HepG2 (cell line): ENCODE measurements around the gene SBNO2. TPM values are rescaled to one million over a fixed set of nuclear protein-coding genes. Genes with fewer than 3 reads are reported as not detected.

Experiments used
- EP300 ChIP-seq, 3 experiments: sonication (generic) in 1 of 3; formaldehyde crosslinking in 1 of 3; IDR thresholded peaks; 2 replicates each; pipeline versions ENCODE4 v1.5.1 to v1.6.1; 2011 to 2020; ENCODE audit warnings: low read depth in 2 of 3, low read length in 2 of 3, borderline replicate concordance in 1 of 3, improper control_type of control experiment in 1 of 3, mild to moderate bottlenecking in 1 of 3, missing genetic modification reagents in 1 of 3, moderate library complexity in 1 of 3
- EZH2 ChIP-seq: conservative IDR thresholded peaks from 2 replicates; pipeline ENCODE4 v1.6.1; 2012; ENCODE audit warnings: mild to moderate bottlenecking, low read depth, low read length, moderate library complexity
- GATA4 ChIP-seq: sonication (generic); IDR thresholded peaks from 2 replicates; pipeline ENCODE4 v1.6.1; 2016; ENCODE audit warnings: antibody characterized with exemption, low read depth, borderline replicate concordance
- KAT8 ChIP-seq: IDR thresholded peaks from 2 replicates; pipeline ENCODE4 v1.6.1; 2016; ENCODE audit warnings: missing genetic modification reagents, missing compliant biosample characterization
- NBN ChIP-seq: fragments of 450-650 bp; conservative IDR thresholded peaks from 2 replicates; pipeline ENCODE4 v1.6.1; 2017
- NFKBIZ ChIP-seq: IDR thresholded peaks from 2 replicates; pipeline ENCODE4 v1.6.1; 2018; ENCODE audit warnings: missing genetic modification reagents, missing compliant biosample characterization
- NFRKB ChIP-seq: fragments of 450-650 bp; IDR thresholded peaks from 2 replicates; pipeline ENCODE4 v1.6.1; 2017
- PRPF4 ChIP-seq: fragments of 200-400 bp; formaldehyde crosslinking; IDR thresholded peaks from 2 replicates; pipeline ENCODE4 v1.6.1; 2016; ENCODE audit warnings: low read length, low read depth; ENCODE audit not compliant: poor library complexity, severe bottlenecking
- REL ChIP-seq: sonication (generic); formaldehyde crosslinking; conservative IDR thresholded peaks from 2 replicates; pipeline ENCODE4 v1.8.0; 2022; ENCODE audit warnings: mild to moderate bottlenecking, missing genetic modification reagents, moderate library complexity
- RORA ChIP-seq: sonication (generic); formaldehyde crosslinking; IDR thresholded peaks from 2 replicates; pipeline ENCODE4 v1.5.0; 2020; ENCODE audit warnings: mild to moderate bottlenecking, missing genetic modification reagents, moderate library complexity
- TSC22D2 ChIP-seq: sonication (generic); formaldehyde crosslinking; IDR thresholded peaks from 2 replicates; pipeline ENCODE4 v1.5.1; 2020; ENCODE audit warnings: missing genetic modification reagents, mild to moderate bottlenecking, borderline replicate concordance
- ZC3H4 ChIP-seq: sonication (generic); formaldehyde crosslinking; IDR thresholded peaks from 2 replicates; pipeline ENCODE4 v1.4.0; 2020; ENCODE audit warnings: missing genetic modification reagents, borderline replicate concordance
- ZFP41 ChIP-seq: sonication (generic); formaldehyde crosslinking; IDR thresholded peaks from 2 replicates; pipeline ENCODE4 v1.4.0; 2020; ENCODE audit warnings: mild to moderate bottlenecking, missing genetic modification reagents, borderline replicate concordance
- ZNF143 ChIP-seq: sonication (generic); formaldehyde crosslinking; IDR thresholded peaks from 2 replicates; pipeline ENCODE4 v1.4.0; 2020; ENCODE audit warnings: missing genetic modification reagents
- ZNF253 ChIP-seq: sonication (generic); formaldehyde crosslinking; IDR thresholded peaks from 2 replicates; pipeline ENCODE4 v1.8.0; 2022; ENCODE audit warnings: mild to moderate bottlenecking, missing genetic modification reagents, borderline replicate concordance
- ZNF446 ChIP-seq: sonication (generic); formaldehyde crosslinking; IDR thresholded peaks from 2 replicates; pipeline ENCODE4 v1.5.0; 2020; ENCODE audit warnings: mild to moderate bottlenecking, missing genetic modification reagents
- ZNF451 ChIP-seq: sonication (generic); formaldehyde crosslinking; IDR thresholded peaks from 2 replicates; pipeline ENCODE4 v1.5.0; 2020; ENCODE audit warnings: mild to moderate bottlenecking, missing genetic modification reagents
- polyA plus RNA-seq, 8 experiments: library from polyadenylated mRNA; depleted of rRNA in 3 of 8; stranded (reverse) in 7 of 8; unstranded in 1 of 8; fragments of >200 nt; fragmentation: Illumina TruSeq in 4 of 8; extraction: Trizol in 4 of 8; gene quantifications; 2 replicates each; pipeline versions ENCODE4 v1.2.1 to v1.2.3, GENCODE V29; 2011 to 2016; ENCODE audit warnings: low read depth in 4 of 8, missing spikeins in 1 of 8, mixed read lengths in 1 of 8; ENCODE audit not compliant: insufficient read depth in 1 of 8
- total RNA-seq, 5 experiments: library from RNA; depleted of rRNA; stranded (reverse); fragments of >200 nt; fragmentation: Illumina TruSeq; extraction: Trizol; gene quantifications; 2 replicates each; pipeline ENCODE4 v1.2.3, GENCODE V29; 2016; ENCODE audit warnings: low read depth in 1 of 5
- TF ChIP-seq, protein P1 (sequence below): fragments of 450-650 bp; IDR thresholded peaks from 2 replicates; pipeline ENCODE4 v1.6.1; 2017; ENCODE audit warnings: mild to moderate bottlenecking
- TF ChIP-seq, protein P2 (sequence below): sonication (generic); formaldehyde crosslinking; IDR thresholded peaks from 2 replicates; pipeline ENCODE4 v1.4.0; 2020; ENCODE audit warnings: mild to moderate bottlenecking, missing genetic modification reagents, borderline replicate concordance
- TF ChIP-seq, protein P3 (sequence below): IDR thresholded peaks from 2 replicates; pipeline ENCODE4 v1.6.1; 2012; ENCODE audit warnings: inconsistent platforms
- TF ChIP-seq, protein P4 (sequence below): sonication (generic); formaldehyde crosslinking; conservative IDR thresholded peaks from 2 replicates; pipeline ENCODE4 v1.4.0; 2020; ENCODE audit warnings: missing genetic modification reagents

Gene SBNO2
- total and polyA plus RNA-seq, 2 of the 13 experiments (the other 11 are each of a cell fraction or from before 2014, with no cell fraction given) = 8.6 to 10.4 TPM

DNA sequence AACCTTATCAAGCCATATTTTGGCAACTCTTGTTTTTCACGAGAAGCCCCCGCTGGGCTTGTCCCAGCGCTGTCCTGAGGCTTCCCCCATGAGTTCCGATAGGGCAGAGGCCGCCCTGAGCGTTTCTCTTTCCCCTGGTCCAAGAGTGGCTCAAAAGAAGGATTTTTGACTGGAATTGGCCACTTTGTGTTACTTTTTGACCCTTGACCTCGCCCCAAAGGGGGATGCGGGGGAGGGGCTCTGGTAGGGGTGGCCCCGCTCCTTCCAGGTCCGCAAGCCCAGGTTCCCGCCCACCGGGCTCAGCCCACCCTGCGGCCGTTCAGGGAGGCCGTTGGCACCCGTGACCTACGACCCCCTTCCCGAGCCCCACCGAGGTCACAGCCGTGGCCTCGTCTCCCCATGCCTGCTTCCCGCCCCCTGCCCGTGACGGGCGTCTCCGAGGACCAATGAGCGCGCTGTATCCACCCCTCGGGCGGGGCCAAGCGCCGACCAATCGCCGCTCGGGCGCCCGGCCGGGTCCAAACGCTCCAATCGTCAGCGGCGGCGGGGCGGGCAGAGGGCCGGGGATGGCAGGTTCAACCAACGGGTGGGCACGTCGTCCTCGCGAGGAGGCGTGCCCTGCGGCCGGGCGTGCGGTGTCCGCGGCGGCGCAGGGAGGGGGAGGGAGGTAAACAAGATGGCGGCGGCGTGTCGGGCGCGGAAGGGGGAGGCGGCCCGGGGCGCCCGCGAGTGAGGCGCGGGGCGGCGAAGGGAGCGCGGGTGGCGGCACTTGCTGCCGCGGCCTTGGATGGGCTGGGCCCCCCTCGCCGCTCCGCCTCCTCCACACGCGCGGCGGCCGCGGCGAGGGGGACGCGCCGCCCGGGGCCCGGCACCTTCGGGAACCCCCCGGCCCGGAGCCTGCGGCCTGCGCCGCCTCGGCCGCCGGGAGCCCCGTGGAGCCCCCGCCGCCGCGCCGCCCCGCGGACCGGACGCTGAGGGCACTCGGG, 31.3 kb upstream of the SBNO2 start, which contains the start of gene STK11 (continued):
- TF ChIP-seq, protein P1, sequence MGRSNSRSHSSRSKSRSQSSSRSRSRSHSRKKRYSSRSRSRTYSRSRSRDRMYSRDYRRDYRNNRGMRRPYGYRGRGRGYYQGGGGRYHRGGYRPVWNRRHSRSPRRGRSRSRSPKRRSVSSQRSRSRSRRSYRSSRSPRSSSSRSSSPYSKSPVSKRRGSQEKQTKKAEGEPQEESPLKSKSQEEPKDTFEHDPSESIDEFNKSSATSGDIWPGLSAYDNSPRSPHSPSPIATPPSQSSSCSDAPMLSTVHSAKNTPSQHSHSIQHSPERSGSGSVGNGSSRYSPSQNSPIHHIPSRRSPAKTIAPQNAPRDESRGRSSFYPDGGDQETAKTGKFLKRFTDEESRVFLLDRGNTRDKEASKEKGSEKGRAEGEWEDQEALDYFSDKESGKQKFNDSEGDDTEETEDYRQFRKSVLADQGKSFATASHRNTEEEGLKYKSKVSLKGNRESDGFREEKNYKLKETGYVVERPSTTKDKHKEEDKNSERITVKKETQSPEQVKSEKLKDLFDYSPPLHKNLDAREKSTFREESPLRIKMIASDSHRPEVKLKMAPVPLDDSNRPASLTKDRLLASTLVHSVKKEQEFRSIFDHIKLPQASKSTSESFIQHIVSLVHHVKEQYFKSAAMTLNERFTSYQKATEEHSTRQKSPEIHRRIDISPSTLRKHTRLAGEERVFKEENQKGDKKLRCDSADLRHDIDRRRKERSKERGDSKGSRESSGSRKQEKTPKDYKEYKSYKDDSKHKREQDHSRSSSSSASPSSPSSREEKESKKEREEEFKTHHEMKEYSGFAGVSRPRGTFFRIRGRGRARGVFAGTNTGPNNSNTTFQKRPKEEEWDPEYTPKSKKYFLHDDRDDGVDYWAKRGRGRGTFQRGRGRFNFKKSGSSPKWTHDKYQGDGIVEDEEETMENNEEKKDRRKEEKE = no peak
- TF ChIP-seq NFKBIZ (CRISPR knock-in tag) (no peak), ZNF143 (CRISPR knock-in tag) (no peak), PRPF4 (no peak), NBN (no peak), TSC22D2 (CRISPR knock-in tag) (no peak), NFRKB (no peak), ZFP41 (CRISPR knock-in tag) (no peak), GATA4 (no peak), RORA (no peak), ZNF253 (CRISPR knock-in tag) (no peak), EZH2 (no peak), EP300 (IDR thresholded peaks at IDR 0.05; ENCODE audit: low read depth in 2 of 2, low read length in 2 of 2) (no peak; a peak in 1 of 4 replicates), EP300 (CRISPR knock-in tag; IDR thresholded peaks at IDR 0.05; ENCODE audit: borderline replicate concordance) (no peak; the same call in 1 of the 2 replicates), ZNF446 (no peak), KAT8 (CRISPR knock-in tag) (peak; percentile 65), ZC3H4 (CRISPR knock-in tag) (no peak), ZNF451 (CRISPR knock-in tag) (no peak), REL (CRISPR knock-in tag) (no peak)
- TF ChIP-seq, protein P2, sequence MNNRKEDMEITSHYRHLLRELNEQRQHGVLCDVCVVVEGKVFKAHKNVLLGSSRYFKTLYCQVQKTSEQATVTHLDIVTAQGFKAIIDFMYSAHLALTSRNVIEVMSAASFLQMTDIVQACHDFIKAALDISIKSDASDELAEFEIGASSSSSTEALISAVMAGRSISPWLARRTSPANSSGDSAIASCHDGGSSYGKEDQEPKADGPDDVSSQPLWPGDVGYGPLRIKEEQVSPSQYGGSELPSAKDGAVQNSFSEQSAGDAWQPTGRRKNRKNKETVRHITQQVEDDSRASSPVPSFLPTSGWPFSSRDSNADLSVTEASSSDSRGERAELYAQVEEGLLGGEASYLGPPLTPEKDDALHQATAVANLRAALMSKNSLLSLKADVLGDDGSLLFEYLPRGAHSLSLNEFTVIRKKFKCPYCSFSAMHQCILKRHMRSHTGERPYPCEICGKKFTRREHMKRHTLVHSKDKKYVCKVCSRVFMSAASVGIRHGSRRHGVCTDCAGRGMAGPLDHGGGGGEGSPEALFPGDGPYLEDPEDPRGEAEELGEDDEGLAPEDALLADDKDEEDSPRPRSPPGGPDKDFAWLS (CRISPR knock-in tag) = no peak
- TF ChIP-seq, protein P3, sequence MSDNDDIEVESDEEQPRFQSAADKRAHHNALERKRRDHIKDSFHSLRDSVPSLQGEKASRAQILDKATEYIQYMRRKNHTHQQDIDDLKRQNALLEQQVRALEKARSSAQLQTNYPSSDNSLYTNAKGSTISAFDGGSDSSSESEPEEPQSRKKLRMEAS = peak; percentile 47; the same call in 1 of the 2 replicates
- TF ChIP-seq, protein P4, sequence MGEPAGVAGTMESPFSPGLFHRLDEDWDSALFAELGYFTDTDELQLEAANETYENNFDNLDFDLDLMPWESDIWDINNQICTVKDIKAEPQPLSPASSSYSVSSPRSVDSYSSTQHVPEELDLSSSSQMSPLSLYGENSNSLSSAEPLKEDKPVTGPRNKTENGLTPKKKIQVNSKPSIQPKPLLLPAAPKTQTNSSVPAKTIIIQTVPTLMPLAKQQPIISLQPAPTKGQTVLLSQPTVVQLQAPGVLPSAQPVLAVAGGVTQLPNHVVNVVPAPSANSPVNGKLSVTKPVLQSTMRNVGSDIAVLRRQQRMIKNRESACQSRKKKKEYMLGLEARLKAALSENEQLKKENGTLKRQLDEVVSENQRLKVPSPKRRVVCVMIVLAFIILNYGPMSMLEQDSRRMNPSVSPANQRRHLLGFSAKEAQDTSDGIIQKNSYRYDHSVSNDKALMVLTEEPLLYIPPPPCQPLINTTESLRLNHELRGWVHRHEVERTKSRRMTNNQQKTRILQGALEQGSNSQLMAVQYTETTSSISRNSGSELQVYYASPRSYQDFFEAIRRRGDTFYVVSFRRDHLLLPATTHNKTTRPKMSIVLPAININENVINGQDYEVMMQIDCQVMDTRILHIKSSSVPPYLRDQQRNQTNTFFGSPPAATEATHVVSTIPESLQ (CRISPR knock-in tag) = no peak
